KOPT-K1 (cell line): ENCODE data around the gene C1orf167.
A peak's percentile ranks its signal among the peaks of the same experiment; 100 is the strongest.

ENCODE experiments used
- H3K27ac ChIP-seq: fragments of 200-600 bp; sonication (generic); 2 replicates; pipeline ENCODE4 v1.5.1; 2016; ENCODE audit warnings: antibody characterized with exemption, mild to moderate bottlenecking, low read depth, low read length; ENCODE audit not compliant: poor library complexity, severe bottlenecking
- H3K36me3 ChIP-seq: fragments of 200-600 bp; sonication (generic); 2 replicates; pipeline ENCODE4 v1.5.1; 2017; ENCODE audit warnings: antibody characterized with exemption, mild to moderate bottlenecking, low read length, moderate library complexity; ENCODE audit not compliant: insufficient read depth
- H3K9me3 ChIP-seq: fragments of 200-600 bp; sonication (generic); 2 replicates; pipeline ENCODE4 v1.5.1; 2017; ENCODE audit warnings: antibody characterized with exemption, low read length, mild to moderate bottlenecking; ENCODE audit not compliant: insufficient read depth, poor library complexity, severe bottlenecking

C1orf167 gene

DNA sequence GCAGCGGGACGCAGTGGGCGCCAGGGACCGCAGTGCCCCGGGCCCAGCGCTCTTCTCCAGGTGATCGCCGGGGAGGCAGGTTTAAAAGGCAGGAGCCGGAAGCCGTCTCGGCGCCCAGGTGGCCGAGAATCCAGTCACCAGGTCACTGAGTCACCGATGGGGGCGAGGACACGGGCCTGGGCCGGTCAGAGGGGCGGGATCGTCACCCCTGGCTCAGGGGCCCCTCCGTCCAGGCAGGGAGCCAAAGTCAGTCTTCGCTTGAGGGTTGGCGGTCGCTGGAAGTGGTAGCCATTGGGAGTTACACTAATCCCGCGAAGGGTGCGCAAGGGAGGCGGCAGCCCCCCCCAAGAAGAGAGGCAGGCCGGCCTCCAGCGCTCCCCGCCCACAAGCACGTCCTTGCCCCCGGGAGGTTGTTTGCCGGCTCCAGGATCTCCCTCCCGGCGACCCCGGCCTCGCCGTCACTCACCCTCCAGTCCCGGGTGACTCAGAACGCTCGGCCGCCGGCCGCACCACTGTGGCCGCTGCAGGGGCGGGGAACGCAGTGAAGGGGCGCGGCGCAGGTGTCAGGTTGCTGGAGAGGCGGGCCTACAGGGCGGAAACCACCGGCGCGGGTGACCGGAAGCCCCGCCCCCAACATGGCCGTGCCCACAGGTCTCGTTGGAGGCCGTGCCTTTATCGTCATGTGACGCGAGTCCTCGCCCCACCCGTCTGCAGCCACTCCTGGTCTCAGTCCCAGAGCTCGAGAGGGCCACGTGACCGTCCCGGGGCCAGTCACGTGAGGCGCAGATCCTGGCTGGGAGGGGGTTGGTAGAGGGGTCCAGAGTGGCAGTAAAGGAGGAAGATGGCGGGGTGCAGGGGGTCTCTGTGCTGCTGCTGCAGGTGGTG is 43.7 kb downstream of the C1orf167 start, which contains the start of the genes CLCN6 and MTHFR:
Gene CLCN6 (plus strand): TSS at position 770 of the 885 bp plus-strand sequence. CDS start 72 bp downstream, at position 842.
Gene MTHFR (minus strand): TSS at position 543 of the 885 bp plus-strand sequence. CDS start 2,848 bp downstream, outside the sequence.
- no peaks in the 10 kb centered on the region for H3K9me3 ChIP-seq
- H3K36me3 ChIP-seq, result peaks cover 58% of the 10 kb centered on the region
- peak within 1 kb of the TSS; percentile 84 for H3K27ac ChIP-seq

DNA sequence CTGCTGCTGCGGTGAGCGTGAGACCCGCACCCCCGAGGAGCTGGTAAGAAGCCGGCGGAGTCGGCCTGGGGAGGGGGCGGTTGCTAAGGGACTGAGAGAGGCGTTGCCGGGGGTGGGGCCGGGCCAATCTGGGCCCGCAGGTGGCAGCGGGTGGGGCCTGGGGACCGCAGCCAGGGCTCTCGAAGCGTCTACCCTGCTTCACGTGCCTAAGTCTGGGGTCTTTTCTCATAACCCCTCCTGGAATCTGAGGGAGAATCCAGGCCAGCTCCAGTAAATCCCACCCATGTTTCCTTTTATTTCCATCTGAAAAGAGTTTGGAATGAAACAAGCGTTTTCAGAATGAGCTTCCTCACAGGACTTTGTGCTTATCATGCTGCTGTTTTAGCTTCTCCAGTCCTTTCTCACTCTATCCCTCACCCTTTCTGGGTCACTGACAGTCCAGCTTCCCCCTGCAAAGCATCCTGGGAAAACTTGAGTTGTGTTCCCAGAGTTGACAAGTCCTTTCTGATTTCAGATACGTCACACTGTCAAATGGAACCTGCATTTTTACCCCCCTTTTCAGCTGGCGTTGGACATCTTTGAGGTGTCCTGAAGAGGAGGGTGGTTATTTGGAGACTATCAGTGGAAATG is 44.4 kb downstream of the C1orf167 start:
- Histone ChIP-seq H3K27ac (peak overlapping the region; percentile 84), H3K9me3 (no peaks in the 10 kb centered on the region), H3K36me3 (peaks cover 58% of the 10 kb centered on the region)

DNA sequence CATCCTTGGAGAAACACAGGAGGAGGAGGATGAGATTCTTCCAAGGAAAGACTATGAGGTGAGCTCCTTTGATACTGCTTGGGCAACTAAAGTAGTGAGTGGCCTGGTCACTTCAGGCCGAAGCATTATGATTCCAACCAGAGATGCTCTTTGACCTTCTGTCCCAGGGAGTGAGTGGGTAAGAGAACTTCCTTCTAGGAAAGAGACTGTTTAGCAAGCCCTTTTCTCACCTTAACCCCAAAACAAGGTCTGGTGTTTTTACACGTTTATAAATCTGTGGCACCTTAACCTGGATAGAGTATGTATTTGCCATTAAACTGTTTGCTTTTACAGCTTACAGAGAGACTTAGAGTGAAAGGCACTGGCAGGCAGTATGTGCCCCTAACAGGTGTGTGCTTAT is 45.1 kb downstream of the C1orf167 start:
- peaks cover 58% of the 10 kb centered on the region for H3K36me3 ChIP-seq
- H3K27ac ChIP-seq, result peak overlapping the region; percentile 84
- H3K9me3 ChIP-seq, result no peaks in the 10 kb centered on the region

DNA sequence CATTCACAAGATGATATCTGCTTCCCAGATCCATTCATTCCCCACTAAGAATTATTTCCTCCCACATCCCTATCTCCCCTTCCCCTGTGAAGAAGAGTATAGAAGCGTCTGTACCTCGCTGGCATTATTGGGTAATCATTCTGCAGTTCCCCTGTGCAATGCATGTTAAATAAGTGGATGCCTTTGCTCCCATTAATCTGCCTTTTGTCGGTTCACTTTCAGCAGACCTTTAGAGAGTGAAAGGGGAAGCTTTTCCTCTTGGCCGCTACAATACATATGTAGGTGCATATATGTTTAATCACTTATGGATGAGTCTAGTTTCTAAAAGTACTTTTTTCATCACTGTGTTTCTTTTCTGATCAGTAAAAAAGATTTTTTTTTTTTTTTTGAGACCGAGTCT is 51.0 kb downstream of the C1orf167 start:
- no peaks in the 10 kb centered on the region for H3K9me3 ChIP-seq
- no peak overlapping the region for H3K27ac ChIP-seq
- H3K36me3 ChIP-seq, result peaks cover 94% of the 10 kb centered on the region

DNA sequence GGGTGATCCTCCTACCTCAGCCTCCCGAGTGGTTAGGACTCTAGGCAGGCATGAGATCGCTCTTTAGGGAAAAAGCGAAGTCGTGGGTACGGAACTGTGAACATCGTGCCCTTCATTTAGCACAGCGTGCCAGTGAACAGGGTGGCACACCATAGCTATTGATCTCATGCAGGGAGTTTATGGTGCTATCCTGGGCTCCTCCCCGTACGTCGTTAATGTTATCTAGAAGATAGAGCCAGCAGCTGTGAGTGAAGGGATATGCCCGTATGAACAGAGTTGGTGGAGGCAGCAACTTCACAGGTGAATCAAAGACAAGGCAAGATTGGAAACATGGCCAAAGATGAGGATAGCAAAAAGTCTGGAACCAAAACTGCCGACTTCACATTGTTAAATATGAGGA is 55.2 kb downstream of the C1orf167 start:
- Histone ChIP-seq H3K9me3 (no peaks in the 10 kb centered on the region), H3K27ac (no peak overlapping the region), H3K36me3 (peaks cover 89% of the 10 kb centered on the region)

DNA sequence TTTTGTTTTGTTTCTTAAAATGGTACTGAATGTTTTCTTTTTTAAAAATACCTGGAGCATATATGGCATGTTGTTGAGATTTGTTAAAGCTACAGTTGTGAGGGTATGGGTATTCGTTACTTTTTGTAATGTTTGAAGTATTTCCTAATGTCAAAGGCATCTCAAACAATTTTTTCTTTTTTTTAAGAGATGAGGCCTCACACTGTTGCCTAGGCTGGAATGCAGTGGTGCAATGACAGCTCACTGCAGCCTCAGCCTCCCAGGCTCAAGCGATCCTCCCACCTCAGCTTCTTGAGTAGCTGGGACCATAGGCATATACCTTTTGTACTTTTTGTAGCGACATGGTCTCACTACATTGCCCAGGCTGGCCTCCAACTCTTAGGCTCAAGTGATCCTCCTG is 60.1 kb downstream of the C1orf167 start:
- H3K27ac ChIP-seq, result no peak overlapping the region
- no peaks in the 10 kb centered on the region for H3K9me3 ChIP-seq
- peaks cover 95% of the 10 kb centered on the region for H3K36me3 ChIP-seq

DNA sequence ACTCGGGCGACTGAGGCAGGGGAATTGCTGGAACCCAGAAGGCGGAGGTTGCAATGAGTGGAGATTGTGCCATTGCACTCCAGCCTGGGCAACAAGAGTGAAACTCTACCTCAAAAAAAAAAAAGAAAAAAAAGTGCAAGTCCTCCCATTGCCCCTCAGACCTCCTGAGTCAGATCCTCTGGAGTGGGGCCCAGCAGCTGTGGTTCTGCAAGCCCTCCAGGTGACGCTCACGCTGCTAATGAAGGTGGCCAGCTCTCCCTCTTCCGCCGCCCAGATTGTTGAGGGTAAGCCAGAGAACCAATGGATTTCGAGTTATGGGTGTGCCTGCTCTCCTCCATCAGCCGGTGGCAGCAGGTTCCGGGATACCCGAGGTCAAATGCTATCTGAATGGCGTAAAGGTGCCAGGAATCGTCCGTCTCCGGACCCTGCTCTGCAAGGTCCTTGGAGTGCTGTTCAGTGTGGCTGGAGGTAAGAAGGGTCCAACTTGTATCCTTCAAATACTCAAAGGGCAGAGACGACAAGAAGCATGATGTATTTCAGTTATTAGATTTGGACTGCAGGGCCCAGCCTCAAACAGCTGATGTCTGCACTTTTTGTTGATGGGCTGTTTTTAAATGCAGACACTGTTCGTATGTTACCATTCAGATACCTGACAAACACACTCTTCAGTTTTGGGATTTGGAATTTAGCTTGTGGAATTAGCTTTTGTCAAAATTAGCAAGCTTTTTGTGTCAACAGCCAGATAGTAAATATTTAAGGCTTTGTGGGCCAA is 61.6 kb downstream of the C1orf167 start:
- no peaks in the 10 kb centered on the region for H3K9me3 ChIP-seq
- no peak overlapping the region for H3K27ac ChIP-seq
- peaks cover 95% of the 10 kb centered on the region for H3K36me3 ChIP-seq

DNA sequence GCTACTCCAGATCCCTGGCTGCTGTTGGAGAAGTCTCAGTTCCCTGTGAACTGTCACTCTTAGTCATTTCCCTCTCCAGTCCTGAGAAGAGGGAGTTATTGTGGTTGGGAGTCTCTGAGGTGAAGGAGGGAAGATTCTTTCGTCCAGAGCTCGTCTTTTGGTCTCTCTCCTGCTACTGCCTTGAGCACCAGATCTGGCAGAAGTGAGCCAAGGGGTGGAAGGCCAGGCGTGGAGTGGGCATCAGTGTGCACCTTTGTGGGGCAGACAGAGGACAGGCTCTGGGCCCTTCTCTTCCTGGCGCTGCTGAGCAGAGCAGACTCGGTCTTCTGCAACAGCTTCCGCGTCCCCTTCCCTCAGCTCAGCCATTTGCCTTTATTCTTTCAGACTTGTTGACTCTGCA is 63.1 kb downstream of the C1orf167 start:
- Histone ChIP-seq H3K36me3 (peaks cover 95% of the 10 kb centered on the region), H3K27ac (no peak overlapping the region)

DNA sequence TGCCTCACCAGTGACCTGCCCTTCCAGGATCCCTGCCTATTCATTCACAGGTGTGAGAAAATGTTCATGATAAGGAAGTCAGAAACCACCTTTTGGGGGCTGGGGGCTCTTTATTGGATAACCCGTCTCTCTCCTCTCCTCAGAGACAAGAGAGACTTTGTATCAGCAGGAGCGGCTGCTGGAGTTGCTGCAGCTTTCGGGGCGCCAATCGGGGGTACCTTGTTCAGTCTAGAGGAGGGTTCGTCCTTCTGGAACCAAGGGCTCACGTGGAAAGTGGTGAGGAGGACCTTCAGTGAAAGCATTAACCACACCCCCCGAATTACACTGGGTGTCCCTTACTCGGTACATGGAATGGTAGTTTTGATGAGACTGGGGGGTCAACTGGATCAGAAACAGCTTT is 65.0 kb downstream of the C1orf167 start:
- Histone ChIP-seq H3K27ac (no peak overlapping the region), H3K36me3 (peaks cover 97% of the 10 kb centered on the region)

More for the DNA sequence above, 63.1 kb downstream of the C1orf167 start:
- H3K9me3 ChIP-seq, result no peaks in the 10 kb centered on the region

DNA sequence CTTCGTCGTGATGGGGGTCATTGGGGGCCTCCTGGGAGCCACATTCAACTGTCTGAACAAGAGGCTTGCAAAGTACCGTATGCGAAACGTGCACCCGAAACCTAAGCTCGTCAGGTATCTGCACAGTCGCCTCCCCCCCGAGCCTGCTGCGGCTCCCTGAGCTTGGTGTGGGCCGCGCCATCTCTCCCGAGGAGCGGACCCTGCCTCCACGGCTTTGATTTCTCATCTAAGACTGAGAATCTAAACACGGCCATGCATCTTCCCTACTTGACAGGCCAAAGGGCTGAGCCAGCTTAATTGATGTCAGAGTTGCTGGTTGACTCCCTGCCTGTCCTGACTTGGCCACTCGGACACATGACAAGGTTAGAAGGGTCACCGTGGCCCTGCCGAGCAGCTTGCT is 66.5 kb downstream of the C1orf167 start:
- H3K9me3 ChIP-seq, result no peaks in the 10 kb centered on the region
- H3K27ac ChIP-seq, result no peak overlapping the region
- H3K36me3 ChIP-seq, result peaks cover 98% of the 10 kb centered on the region

More for the DNA sequence above, 65.0 kb downstream of the C1orf167 start:
- no peaks in the 10 kb centered on the region for H3K9me3 ChIP-seq

DNA sequence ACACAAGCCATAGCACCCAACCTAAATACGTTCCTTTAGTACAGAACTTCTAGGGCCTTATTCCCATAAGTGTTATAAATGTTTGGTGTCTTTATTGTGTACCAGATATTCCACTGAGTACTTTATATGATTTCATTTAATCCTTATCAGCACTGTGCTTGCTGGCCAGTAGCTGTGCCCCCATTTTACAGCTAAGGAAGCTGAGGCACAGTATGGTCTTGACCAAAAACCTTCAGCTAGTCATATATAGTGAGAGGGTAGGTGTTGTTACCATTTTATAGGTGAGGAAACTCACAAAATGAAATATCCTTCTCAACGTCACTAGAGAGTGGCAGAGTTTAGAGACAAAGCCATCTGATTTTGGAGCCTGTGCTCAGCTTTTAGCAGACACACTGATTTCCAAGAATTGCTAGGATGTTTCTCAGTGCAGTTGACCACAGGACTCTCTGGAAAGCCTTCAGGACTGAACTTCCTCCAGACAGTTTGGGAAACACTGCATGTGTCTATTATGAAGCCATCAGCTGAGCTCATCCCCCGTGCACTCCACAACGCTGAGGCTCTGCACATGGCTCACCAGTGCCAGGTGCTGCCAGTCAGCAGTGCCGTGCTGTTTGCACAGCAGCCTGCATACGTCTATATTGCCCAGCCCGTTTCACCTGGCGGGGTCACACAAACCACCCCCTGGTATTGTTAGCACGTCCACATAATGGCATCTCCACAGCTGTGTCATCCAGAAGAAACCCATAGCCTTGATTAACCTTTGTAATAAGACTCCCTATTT is 70.1 kb downstream of the C1orf167 start:
- H3K27ac ChIP-seq, result no peak overlapping the region
- peaks cover 98% of the 10 kb centered on the region for H3K36me3 ChIP-seq
- H3K9me3 ChIP-seq, result no peaks in the 10 kb centered on the region

DNA sequence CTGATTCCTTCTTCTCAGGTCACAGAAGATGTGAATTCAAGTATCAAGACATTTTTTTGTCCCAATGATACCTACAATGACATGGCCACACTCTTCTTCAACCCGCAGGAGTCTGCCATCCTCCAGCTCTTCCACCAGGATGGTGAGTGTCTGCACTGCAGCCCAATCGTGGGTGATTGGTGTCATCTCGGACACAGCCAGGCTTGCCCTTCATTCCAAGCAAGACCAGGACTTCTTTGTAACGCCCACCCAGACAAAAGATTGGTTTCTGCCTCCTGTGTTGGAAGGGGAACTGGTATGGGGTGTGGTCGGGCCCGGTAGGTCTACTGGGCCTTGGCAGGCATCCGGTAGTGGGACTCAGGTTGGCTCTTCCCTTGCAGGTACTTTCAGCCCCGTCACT is 71.5 kb downstream of the C1orf167 start:
- no peak overlapping the region for H3K27ac ChIP-seq
- H3K36me3 ChIP-seq, result peaks cover 98% of the 10 kb centered on the region
- no peaks in the 10 kb centered on the region for H3K9me3 ChIP-seq

DNA sequence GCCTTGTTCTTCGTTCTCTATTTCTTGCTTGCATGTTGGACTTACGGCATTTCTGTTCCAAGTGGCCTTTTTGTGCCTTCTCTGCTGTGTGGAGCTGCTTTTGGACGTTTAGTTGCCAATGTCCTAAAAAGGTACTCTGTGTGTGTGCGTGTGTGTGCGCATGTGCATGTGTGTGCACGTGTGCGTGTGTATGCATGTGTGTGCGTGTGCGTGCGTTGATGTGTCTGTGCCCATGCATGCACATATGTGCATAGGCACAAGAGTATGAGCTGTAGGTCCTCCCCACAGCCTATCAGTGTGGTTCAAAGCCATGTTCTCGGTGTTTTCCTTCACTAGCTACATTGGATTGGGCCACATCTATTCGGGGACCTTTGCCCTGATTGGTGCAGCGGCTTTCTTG is 71.9 kb downstream of the C1orf167 start:
- H3K9me3 ChIP-seq, result no peaks in the 10 kb centered on the region
- no peak overlapping the region for H3K27ac ChIP-seq
- H3K36me3 ChIP-seq, result peaks cover 96% of the 10 kb centered on the region

DNA sequence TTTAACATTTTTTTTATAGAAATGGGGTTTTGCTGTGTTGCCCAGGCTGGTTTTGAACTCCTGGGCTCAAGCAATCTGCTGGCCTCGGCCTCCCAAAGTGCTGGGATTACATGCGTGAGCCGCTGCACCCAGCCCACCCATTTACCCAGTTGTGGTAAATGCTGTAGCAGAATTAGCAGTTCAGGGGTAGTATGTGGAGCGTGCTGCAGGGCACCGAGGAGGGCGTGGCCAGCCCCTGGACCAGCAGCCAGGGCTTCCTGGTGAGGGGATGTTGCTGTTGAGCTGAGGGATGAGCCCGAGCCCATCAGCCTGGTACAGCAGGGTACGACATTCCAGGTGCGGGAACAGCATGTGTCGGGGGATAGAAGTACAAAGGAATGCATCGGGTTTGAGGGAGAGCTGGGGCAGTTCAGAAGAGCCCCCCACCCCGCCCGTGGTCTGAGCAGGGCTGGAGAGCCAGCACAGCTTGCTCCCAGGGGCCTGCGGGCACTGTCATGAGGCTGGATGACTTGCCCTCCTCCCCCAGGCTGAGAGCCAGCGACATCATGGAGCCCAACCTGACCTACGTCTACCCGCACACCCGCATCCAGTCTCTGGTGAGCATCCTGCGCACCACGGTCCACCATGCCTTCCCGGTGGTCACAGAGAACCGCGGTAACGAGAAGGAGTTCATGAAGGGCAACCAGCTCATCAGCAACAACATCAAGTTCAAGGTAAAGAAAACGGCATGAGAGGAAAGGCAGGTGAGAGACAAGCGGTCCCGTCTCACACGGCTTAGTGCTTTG is 73.6 kb downstream of the C1orf167 start:
- Histone ChIP-seq H3K36me3 (peaks cover 96% of the 10 kb centered on the region), H3K27ac (no peak overlapping the region), H3K9me3 (no peaks in the 10 kb centered on the region)
